ENCODE measurements around the gene SRL. TPM values are rescaled to one million over a fixed set of nuclear protein-coding genes. Genes with fewer than 3 reads are reported as not detected.

SRL gene
- total RNA-seq, 1 donor, result under 0.01 TPM

DNA sequence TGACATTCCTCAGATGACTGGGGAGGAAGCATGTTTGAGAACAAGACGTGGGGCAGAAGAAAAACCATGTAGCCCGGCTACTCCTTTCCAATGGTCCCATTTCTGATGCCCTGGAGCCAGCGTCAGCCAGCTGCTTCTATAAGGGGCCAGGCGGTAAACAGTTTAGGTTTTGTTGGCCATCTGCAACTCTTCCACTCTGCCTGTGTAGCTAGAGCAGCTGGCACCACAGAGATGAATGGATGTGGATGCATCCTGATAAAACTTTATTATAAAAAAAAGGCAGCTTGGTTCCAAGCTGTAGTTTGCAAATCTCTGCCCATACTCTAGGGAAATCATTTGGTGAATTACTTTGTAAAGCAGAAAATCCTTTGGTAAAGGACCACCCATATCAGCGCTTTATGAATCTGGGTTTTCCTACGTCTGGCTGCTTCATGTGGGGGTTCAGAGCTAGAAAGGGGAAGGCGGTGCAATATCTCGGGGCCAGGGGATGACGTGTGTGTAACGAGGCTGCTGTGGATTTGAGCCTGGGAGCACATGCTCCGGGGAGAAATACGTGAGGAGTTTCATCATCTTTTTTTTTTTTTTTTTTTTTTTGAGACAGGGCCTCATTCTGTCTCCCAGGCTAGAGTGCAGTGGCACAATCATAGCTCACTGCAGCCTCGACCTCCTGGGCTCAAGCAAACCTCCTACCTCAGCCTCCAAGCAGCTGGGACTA lies 3.4 kb upstream of the SRL start:
- H3K9me3 ChIP-seq (ENCODE audit: low read depth, low read length), result no peaks in the 10 kb centered on the region
- H3K27me3 ChIP-seq (ENCODE audit: insufficient read depth, low read length), result no peaks in the 10 kb centered on the region
- H3K4me3 ChIP-seq (ENCODE audit: low read length), result no peak overlapping the region
- peaks cover 5% of the 10 kb centered on the region for H3K4me1 ChIP-seq (ENCODE audit: insufficient read depth, low read length)

GRCh38 chr16:4244254-4245076 lies 2.6 kb upstream of the SRL start:
- Histone ChIP-seq H3K27me3 (ENCODE audit: insufficient read depth, low read length) (no peaks in the 10 kb centered on the region), H3K4me3 (ENCODE audit: low read length) (no peak overlapping the region), H3K4me1 (ENCODE audit: insufficient read depth, low read length) (peaks cover 5% of the 10 kb centered on the region), H3K9me3 (ENCODE audit: low read depth, low read length) (no peaks in the 10 kb centered on the region)

GRCh38 chr16:4241258-4241927 lies 487 bp downstream of the SRL start:
- no peaks in the 10 kb centered on the region for H3K9me3 ChIP-seq (ENCODE audit: low read depth, low read length)
- H3K4me1 ChIP-seq (ENCODE audit: insufficient read depth, low read length), result peaks cover 5% of the 10 kb centered on the region
- no peaks in the 10 kb centered on the region for H3K27me3 ChIP-seq (ENCODE audit: insufficient read depth, low read length)
- no peak overlapping the region for H3K4me3 ChIP-seq (ENCODE audit: low read length)

DNA sequence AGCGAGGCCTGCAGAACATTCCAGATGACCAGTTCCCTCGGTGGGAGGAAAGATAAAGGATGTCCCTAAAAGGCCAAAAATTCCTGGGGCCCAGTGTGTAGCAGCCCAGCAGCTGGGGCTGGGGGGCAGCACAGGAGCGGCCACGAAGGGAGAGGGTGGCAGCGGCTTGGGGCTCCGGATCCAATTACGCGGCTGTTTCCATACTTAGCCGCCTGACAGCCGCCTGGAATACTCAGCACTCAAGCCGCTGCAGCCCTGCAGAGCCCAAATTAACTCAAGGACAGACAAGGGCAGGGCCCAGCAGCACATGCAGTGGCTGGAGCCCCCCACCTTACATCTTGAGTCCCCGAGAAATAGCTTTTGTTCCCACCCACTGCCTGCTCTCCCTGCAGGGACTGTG lies 1.3 kb downstream of the SRL start:
- Histone ChIP-seq H3K4me3 (ENCODE audit: low read length) (no peak overlapping the region), H3K27me3 (ENCODE audit: insufficient read depth, low read length) (no peaks in the 10 kb centered on the region), H3K9me3 (ENCODE audit: low read depth, low read length) (no peaks in the 10 kb centered on the region), H3K4me1 (ENCODE audit: insufficient read depth, low read length) (peaks cover under 1% of the 10 kb centered on the region)

- H3K4me3 ChIP-seq (ENCODE audit: low read length), result no peak overlapping the region
- no peaks in the 10 kb centered on the region for H3K4me1 ChIP-seq (ENCODE audit: insufficient read depth, low read length)
- no peaks in the 10 kb centered on the region for H3K27me3 ChIP-seq (ENCODE audit: insufficient read depth, low read length)
- H3K9me3 ChIP-seq (ENCODE audit: low read depth, low read length), result no peaks in the 10 kb centered on the region
These were observed 2.2 kb downstream of the SRL start for GRCh38 chr16:4239682-4240175.

DNA sequence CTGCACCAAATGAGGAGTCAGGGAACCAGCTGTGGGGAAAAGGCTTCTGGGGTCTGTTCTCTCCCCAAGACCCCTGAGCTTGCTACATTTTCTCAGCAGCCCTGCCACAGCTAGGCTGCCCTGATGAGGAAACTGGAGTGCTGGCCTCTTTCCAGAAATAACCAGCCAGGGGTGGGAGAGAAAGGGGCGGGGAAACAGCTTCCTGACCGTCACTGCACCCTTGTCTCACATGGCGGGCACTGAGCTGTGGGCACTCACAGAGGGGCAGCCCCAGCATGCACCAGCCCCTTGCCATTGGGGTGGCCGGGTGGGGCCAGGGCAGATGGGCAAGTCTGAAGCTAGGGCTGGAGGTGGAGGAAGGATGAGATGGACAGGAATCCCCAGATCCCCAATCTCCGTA lies 2.9 kb downstream of the SRL start:
- Histone ChIP-seq H3K4me3 (ENCODE audit: low read length) (no peak overlapping the region), H3K9me3 (ENCODE audit: low read depth, low read length) (no peaks in the 10 kb centered on the region), H3K4me1 (ENCODE audit: insufficient read depth, low read length) (no peaks in the 10 kb centered on the region), H3K27me3 (ENCODE audit: insufficient read depth, low read length) (no peaks in the 10 kb centered on the region)

DNA sequence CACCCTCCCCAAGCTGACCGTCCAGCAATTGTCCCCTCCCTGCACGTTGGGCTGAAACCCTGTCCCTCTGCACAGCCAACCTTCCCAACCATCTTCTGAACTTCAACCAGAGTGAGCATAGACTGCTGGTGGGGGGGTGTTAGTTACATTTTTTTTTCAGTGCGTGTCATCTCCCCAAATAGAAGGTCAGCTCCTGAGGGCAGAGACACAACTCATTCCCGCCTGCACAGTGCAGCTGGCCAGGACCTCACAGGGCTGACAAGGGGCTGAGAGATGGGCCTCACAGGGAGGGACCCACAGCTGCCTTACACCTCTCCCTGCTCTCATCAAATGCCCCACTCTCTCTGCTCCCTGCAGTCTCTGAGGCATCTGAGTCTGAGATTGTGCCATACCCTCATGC lies 8.4 kb downstream of the SRL start:
- Histone ChIP-seq H3K27me3 (ENCODE audit: insufficient read depth, low read length) (no peaks in the 10 kb centered on the region), H3K4me1 (ENCODE audit: insufficient read depth, low read length) (no peaks in the 10 kb centered on the region), H3K4me3 (ENCODE audit: low read length) (no peak overlapping the region), H3K9me3 (ENCODE audit: low read depth, low read length) (no peaks in the 10 kb centered on the region)

GRCh38 chr16:4232541-4233386 lies 9.1 kb downstream of the SRL start:
- Histone ChIP-seq H3K9me3 (ENCODE audit: low read depth, low read length) (no peaks in the 10 kb centered on the region), H3K27me3 (ENCODE audit: insufficient read depth, low read length) (no peaks in the 10 kb centered on the region), H3K4me3 (ENCODE audit: low read length) (no peak overlapping the region), H3K4me1 (ENCODE audit: insufficient read depth, low read length) (no peaks in the 10 kb centered on the region)

DNA sequence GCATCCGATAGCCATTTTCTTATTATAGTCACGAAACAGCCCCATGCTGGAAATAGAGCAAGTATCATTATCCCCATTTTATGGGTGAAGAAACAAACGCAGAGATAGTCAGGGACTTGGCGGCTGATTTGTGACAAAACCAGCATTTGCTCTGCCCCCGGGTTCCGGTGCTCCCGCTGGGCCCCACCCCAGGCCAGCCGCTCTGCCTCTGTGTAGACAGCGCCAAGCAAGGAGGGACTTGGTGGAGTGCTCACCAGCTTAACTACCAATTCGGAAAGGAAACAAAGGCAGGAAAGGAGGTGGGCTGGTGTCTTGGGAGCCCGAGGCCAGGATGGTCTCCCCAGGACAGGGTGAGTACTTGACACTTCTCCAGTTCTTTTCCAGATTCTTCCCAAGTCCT lies 10.0 kb downstream of the SRL start:
- Histone ChIP-seq H3K27me3 (ENCODE audit: insufficient read depth, low read length) (no peaks in the 10 kb centered on the region), H3K4me1 (ENCODE audit: insufficient read depth, low read length) (no peaks in the 10 kb centered on the region), H3K4me3 (ENCODE audit: low read length) (no peak overlapping the region), H3K9me3 (ENCODE audit: low read depth, low read length) (no peaks in the 10 kb centered on the region)

DNA sequence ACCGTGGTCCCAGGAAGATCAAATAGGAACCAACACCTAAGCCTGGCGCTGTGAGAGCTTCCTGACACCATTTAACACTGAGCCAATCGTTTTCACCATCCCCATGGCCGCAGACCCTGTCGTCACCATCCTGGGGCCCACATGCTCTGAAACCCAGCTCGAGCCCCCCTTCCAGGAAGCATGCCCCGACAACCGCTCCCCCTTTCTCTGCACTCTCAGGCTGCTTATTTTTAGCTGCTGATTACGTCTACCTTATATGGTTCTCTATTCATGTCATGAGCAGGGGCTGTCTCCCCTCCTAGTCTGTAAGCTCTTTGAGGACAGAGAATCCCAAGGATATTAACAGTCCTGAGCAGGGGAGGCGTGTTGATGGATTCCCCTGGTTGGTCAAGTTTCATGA lies 10.5 kb downstream of the SRL start:
- Histone ChIP-seq H3K4me1 (ENCODE audit: insufficient read depth, low read length) (no peaks in the 10 kb centered on the region), H3K9me3 (ENCODE audit: low read depth, low read length) (no peaks in the 10 kb centered on the region), H3K4me3 (ENCODE audit: low read length) (no peak overlapping the region), H3K27me3 (ENCODE audit: insufficient read depth, low read length) (no peaks in the 10 kb centered on the region)

DNA sequence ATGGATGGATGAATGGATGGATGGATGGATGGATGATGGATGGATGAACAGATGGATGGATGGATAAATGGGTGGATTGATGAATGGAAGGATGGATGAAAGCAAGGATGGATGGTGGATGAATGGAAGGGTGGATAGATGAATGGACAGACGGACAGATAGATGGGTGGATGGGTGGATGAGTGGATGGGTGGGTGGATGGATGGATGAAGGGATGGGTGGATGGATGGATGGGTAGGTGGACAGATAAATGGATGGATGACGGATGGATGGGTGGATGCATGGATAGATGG lies 14.9 kb downstream of the SRL start:
- no peaks in the 10 kb centered on the region for H3K9me3 ChIP-seq (ENCODE audit: low read depth, low read length)
- H3K4me3 ChIP-seq (ENCODE audit: low read length), result no peak overlapping the region
- H3K4me1 ChIP-seq (ENCODE audit: insufficient read depth, low read length), result no peaks in the 10 kb centered on the region

DNA sequence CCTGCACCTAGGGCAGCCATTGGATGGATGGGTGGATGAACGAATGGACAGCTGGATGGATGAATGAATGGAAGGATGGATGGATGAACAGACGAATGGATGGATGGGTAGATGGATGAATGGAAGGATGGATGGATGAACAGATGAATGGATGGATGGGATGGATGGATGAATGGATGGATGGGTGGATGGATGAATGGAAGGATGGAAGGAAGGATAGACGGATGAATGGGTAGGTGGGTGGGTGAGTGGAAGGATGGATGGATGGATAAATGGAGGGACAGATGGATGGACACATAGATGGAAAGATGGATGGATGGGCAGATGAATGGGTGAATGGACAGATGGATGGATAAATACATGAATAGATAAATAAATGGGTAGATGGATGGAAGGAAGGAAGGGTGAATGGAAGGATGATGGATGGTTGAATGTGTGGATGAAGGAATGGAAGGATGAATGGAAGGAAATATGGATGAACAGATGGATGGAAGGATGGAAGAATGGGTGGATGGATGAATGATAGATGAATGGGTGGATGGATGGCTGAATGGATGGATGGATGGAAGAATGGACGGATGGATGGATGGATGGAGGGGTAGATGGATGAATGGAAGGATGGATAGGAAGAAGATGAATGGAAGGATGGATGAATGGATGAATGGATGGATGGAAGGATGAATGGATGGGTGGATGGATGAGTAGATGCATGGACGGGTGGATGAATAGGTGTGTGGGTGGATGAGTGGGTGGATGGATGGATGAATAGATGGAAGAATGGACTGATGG lies 15.4 kb downstream of the SRL start:
- Histone ChIP-seq H3K9me3 (ENCODE audit: low read depth, low read length) (no peaks in the 10 kb centered on the region), H3K27me3 (ENCODE audit: insufficient read depth, low read length) (no peaks in the 10 kb centered on the region), H3K4me3 (ENCODE audit: low read length) (no peak overlapping the region), H3K4me1 (ENCODE audit: insufficient read depth, low read length) (no peaks in the 10 kb centered on the region)

More for the DNA sequence above, 14.9 kb downstream of the SRL start:
- no peaks in the 10 kb centered on the region for H3K27me3 ChIP-seq (ENCODE audit: insufficient read depth, low read length)

- H3K9me3 ChIP-seq (ENCODE audit: low read depth, low read length), result no peaks in the 10 kb centered on the region
- no peaks in the 10 kb centered on the region for H3K4me1 ChIP-seq (ENCODE audit: insufficient read depth, low read length)
- H3K27me3 ChIP-seq (ENCODE audit: insufficient read depth, low read length), result no peaks in the 10 kb centered on the region
- H3K4me3 ChIP-seq (ENCODE audit: low read length), result no peak overlapping the region
These were observed 16.8 kb downstream of the SRL start for GRCh38 chr16:4225075-4225474.

DNA sequence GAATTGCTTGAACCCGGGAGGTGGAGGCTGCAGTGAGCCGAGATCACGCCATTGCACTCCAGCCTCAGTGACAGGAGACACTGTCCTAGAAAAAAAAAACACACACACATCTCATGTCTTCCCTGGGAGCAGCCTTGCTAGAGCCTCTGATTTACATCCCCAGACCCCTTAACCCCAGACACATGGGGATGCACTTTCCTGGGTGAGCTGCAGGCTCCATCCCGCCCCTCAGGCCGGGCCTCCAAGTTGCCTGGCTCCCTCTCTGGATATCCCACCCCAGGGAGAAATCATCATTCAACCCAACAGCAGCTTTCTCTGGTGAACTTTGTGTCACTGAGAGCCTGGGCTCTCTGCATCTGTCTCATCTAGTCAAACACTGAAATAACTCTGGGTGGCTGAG lies 21.5 kb downstream of the SRL start:
- no peaks in the 10 kb centered on the region for H3K4me1 ChIP-seq (ENCODE audit: insufficient read depth, low read length)
- H3K4me3 ChIP-seq (ENCODE audit: low read length), result no peak overlapping the region
- no peaks in the 10 kb centered on the region for H3K27me3 ChIP-seq (ENCODE audit: insufficient read depth, low read length)
- no peaks in the 10 kb centered on the region for H3K9me3 ChIP-seq (ENCODE audit: low read depth, low read length)
